Endodermal cell (in vitro differentiated cells): Measurements from ENCODE around the gene FH. TPM values are rescaled to one million over a fixed set of nuclear protein-coding genes. Genes with fewer than 3 reads are reported as not detected.

Source experiments
- DNase-seq: peaks from one replicate; pipeline ENCODE4 v3.0.0-alpha.2; 2017
- H3K27ac ChIP-seq: 2 replicates; pipeline ENCODE4 v1.5.1; 2013; ENCODE audit warnings: mild to moderate bottlenecking, low read depth, low read length, moderate library complexity
- H3K27me3 ChIP-seq: 2 replicates; pipeline ENCODE4 v1.6.1; 2013; ENCODE audit warnings: mild to moderate bottlenecking, low read length, moderate library complexity; ENCODE audit not compliant: insufficient read depth, control insufficient read depth, poor library complexity, severe bottlenecking
- H3K36me3 ChIP-seq: 2 replicates; pipeline ENCODE4 v1.7.0; 2013; ENCODE audit warnings: mild to moderate bottlenecking, low read length, moderate library complexity; ENCODE audit not compliant: control insufficient read depth, insufficient read depth
- H3K4me1 ChIP-seq: one replicate; pipeline ENCODE4 v1.7.0; 2013; ENCODE audit warnings: low read length; ENCODE audit not compliant: control insufficient read depth, insufficient read depth
- H3K4me3 ChIP-seq: 2 replicates; pipeline ENCODE4 v1.5.1; 2013; ENCODE audit warnings: mild to moderate bottlenecking, low read length, moderate library complexity
- H3K9ac ChIP-seq: 2 replicates; pipeline ENCODE4 v1.6.1; 2013; ENCODE audit warnings: mild to moderate bottlenecking, low read length, moderate library complexity; ENCODE audit not compliant: poor library complexity, severe bottlenecking; ENCODE audit errors: extremely low read depth
- H3K9me3 ChIP-seq: 2 replicates; pipeline ENCODE4 v1.6.1; 2013; ENCODE audit warnings: mild to moderate bottlenecking, low read length, moderate library complexity; ENCODE audit not compliant: control insufficient read depth
- H3K27ac Mint-ChIP-seq: 2 replicates; pipeline ENCODE4 v1.8.0; 2020; ENCODE audit warnings: mixed read lengths
- H3K27me3 Mint-ChIP-seq: 2 replicates; pipeline ENCODE4 v1.8.0; 2021; ENCODE audit warnings: mild to moderate bottlenecking, mixed read lengths; ENCODE audit not compliant: insufficient read depth
- H3K36me3 Mint-ChIP-seq: 2 replicates; pipeline ENCODE4 v1.8.0; 2020; ENCODE audit warnings: low read depth, mixed read lengths
- H3K4me1 Mint-ChIP-seq: 2 replicates; pipeline ENCODE4 v1.8.0; 2020; ENCODE audit warnings: mixed read lengths
- H3K4me3 Mint-ChIP-seq: 2 replicates; pipeline ENCODE4 v1.8.0; 2020; ENCODE audit warnings: mild to moderate bottlenecking, moderate library complexity, mixed read lengths
- H3K9me3 Mint-ChIP-seq: 2 replicates; pipeline ENCODE4 v1.8.0; 2020; ENCODE audit warnings: mild to moderate bottlenecking, mixed read lengths
- WGBS, 2 experiments: methylation state at CpG; one replicate each; pipeline versions ENCODE4 v1.1.5 to v1.1.7; 2013; ENCODE audit warnings: missing lambda C conversion rate in 2 of 2, mixed read lengths in 1 of 2; ENCODE audit not compliant: insufficient coverage in 1 of 2, insufficient read length in 1 of 2; 5-methylcytosine and 5-hydroxymethylcytosine counted together
- total RNA-seq, 2 donors: library from RNA; stranded (reverse); fragmentation: NEBNext Ultra II Directional in 1 of 2; extraction: Animal tissue kit (Norgen Biotek cat#: 25700) in 1 of 2; gene quantifications; 2 replicates in 1 of 2; 3 replicates in 1 of 2; pipeline ENCODE4 v1.2.1, GENCODE V29; 2021
- TF ChIP-seq, protein P1 (sequence below): fragments of 200-600 bp; sonication (generic); conservative IDR thresholded peaks from 2 replicates; pipeline ENCODE4 v1.5.0; 2021; ENCODE audit warnings: antibody characterized with exemption, mild to moderate bottlenecking

The FH gene
- total RNA-seq, 2 donors from 2014 or later, result 65.5 to 66.7 TPM

DNA sequence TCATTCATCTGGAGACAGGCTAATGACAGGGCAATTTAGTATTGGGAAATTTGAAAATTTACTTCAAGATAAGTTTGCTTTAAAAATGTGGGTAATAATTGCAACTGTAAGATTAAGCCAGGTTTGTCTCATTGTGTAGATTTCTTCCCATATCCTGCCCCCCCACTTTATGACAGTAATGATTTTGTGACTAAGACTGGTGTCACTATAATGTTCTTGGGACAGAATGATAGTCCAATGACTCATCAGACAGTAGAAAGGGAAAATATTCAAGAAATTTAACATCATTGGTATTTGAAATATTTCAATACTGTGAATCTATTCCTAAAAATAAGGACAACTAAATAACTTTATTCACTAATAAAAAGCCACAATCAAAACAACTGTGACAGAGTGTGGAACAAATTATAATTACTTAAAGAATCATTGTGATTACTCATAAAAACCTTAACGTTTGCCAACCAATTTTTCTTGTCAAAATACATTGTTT, 36.7 kb downstream of the FH start:
- Mint-ChIP-seq H3K4me1 (peaks cover 1% of the 10 kb centered on the region), H3K27ac (no peak overlapping the region), H3K36me3 (no peaks in the 10 kb centered on the region), H3K4me3 (no peak overlapping the region), H3K27me3 (no peaks in the 10 kb centered on the region), H3K9me3 (no peaks in the 10 kb centered on the region)
- TF ChIP-seq, protein P1, sequence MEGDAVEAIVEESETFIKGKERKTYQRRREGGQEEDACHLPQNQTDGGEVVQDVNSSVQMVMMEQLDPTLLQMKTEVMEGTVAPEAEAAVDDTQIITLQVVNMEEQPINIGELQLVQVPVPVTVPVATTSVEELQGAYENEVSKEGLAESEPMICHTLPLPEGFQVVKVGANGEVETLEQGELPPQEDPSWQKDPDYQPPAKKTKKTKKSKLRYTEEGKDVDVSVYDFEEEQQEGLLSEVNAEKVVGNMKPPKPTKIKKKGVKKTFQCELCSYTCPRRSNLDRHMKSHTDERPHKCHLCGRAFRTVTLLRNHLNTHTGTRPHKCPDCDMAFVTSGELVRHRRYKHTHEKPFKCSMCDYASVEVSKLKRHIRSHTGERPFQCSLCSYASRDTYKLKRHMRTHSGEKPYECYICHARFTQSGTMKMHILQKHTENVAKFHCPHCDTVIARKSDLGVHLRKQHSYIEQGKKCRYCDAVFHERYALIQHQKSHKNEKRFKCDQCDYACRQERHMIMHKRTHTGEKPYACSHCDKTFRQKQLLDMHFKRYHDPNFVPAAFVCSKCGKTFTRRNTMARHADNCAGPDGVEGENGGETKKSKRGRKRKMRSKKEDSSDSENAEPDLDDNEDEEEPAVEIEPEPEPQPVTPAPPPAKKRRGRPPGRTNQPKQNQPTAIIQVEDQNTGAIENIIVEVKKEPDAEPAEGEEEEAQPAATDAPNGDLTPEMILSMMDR, result no peak
- Histone ChIP-seq H3K4me1 (no peaks in the 10 kb centered on the region), H3K9ac (no peak overlapping the region), H3K27ac (no peak overlapping the region), H3K27me3 (no peaks in the 10 kb centered on the region), H3K9me3 (no peaks in the 10 kb centered on the region), H3K36me3 (no peaks in the 10 kb centered on the region), H3K4me3 (no peak overlapping the region)
- WGBS, 2 experiments, result 67% methylated on average over 1 of the region's 1 CpG; no CpG with 5 or more reads in 1 of the 2 experiments
- no peak for DNase-seq

DNA sequence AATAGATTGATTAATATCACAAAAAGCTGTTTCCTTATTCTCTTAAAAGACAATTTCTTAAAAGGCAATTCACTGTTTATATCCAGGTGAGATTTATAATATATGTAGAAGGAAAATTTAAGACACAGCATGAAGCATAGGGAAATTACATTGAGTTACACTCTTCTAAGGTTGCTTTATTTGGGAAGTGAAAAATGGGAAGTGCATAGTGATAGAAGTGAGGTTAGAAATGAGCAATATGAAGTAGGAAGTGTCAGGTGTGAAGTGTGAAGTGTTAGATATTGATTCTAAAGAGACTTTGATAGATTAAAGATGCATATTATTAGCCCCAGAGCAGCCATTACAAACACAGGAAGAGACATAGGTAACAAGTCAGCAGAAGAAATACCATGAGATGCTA, 40.3 kb downstream of the FH start:
- no peaks in the 10 kb centered on the region for H3K4me1 Mint-ChIP-seq
- no peaks in the 10 kb centered on the region for H3K36me3 ChIP-seq
- no peaks in the 10 kb centered on the region for H3K27me3 Mint-ChIP-seq
- H3K9ac ChIP-seq, result no peak overlapping the region
- no peaks in the 10 kb centered on the region for H3K36me3 Mint-ChIP-seq
- H3K4me3 ChIP-seq, result no peak overlapping the region
- H3K9me3 ChIP-seq, result no peaks in the 10 kb centered on the region
- no peaks in the 10 kb centered on the region for H3K4me1 ChIP-seq
- H3K9me3 Mint-ChIP-seq, result no peaks in the 10 kb centered on the region
- TF ChIP-seq, protein P1, result no peak
- no peak overlapping the region for H3K4me3 Mint-ChIP-seq
- no peak overlapping the region for H3K27ac Mint-ChIP-seq
- no peak for DNase-seq
- no peak overlapping the region for H3K27ac ChIP-seq
- no peaks in the 10 kb centered on the region for H3K27me3 ChIP-seq

DNA sequence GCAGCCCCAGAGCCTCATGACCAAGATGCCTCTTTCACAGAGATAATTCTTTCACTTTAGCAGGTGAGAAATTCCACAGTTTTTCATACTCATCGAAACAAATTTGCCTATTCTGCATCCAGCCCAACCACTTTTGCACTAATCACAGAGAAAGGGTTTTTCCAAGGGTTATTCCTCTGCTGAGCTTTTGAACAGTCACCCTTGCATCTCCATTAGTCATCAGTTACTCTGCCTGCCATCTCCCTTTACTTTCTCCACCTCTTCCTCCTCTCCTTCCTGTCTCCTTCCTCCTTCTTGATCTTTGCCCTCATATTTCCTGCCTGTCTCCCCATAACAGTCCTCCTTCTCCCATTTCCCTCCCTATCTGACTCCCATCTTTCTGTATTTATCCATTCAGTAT, 43.9 kb downstream of the FH start:
- no peak overlapping the region for H3K9ac ChIP-seq
- Mint-ChIP-seq H3K4me3 (no peak overlapping the region), H3K27ac (no peak overlapping the region), H3K9me3 (no peaks in the 10 kb centered on the region), H3K27me3 (no peaks in the 10 kb centered on the region), H3K4me1 (no peaks in the 10 kb centered on the region), H3K36me3 (no peaks in the 10 kb centered on the region)
- H3K36me3 ChIP-seq, result no peaks in the 10 kb centered on the region
- no peak overlapping the region for H3K4me3 ChIP-seq
- H3K9me3 ChIP-seq, result no peaks in the 10 kb centered on the region
- WGBS, 2 experiments, result 88 to 97% methylated on average over 1 of the region's 1 CpG
- no peak overlapping the region for H3K27ac ChIP-seq
- TF ChIP-seq, protein P1, result no peak
- H3K4me1 ChIP-seq, result no peaks in the 10 kb centered on the region
- DNase-seq, result no peak
- H3K27me3 ChIP-seq, result no peaks in the 10 kb centered on the region
